ENCODE data around the gene MFN2. TPM values are rescaled to one million over a fixed set of nuclear protein-coding genes. Genes with fewer than 3 reads are reported as not detected.

MFN2 gene
- total RNA-seq, 1 experiment from 2014 or later: 104 TPM

DNA sequence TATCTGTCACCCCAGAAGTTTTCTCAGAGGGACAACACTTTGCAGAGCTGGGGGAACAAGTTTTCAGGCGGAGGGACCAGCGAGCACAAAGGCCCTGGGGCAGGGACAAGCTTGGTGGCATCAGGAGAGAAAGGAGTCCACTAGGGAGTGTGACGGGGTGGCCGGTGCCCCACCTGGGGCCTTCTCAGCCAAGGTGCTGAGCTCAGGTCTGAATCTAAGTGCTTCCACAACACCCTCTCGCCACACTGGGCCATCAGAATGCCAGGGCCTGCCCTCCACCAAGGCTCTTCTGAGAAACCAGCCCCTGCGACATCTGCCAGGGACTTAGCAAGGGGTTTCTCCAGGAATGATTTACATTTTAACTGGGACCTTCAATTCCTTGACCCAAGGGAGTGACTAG, 75.0 kb downstream of the MFN2 start:
- CTCF ChIA-PET: no interaction called here
- no peak for ATAC-seq

DNA sequence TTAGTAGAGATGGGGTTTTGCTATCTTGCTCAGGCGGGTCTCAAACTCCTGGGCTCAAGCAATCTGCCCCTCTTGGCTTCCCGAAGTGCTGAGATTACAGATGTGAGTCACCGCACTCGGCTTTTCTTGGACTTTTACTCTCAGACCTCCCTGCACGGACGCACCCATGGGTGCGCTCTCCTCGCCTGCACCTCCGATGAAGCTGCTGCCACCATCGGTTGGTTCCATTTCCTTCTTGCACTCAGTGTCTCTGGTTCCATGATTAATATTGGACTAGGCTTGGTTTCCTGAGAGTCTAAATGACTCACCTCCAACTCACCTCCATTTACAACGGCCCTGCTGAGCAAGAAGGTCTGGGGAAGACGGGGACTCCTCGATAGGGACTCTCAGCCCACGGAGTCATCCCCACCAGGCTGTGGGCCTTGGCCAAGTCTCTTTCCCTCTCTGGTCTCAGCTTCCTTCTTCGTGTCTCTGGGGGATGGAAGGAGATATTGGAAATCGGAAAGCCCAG, 76.1 kb downstream of the MFN2 start:
- ChIA-PET CTCF (no interaction called here), POLR2A (no interaction called here)
- DNase-seq (ENCODE audit: low read depth, low spot score): no peak
- no peak for TF ChIP-seq REST (IDR thresholded peaks at IDR 0.05; ENCODE audit: insufficient read depth in 1 of 2, low read depth in 2 of 2, low read length in 1 of 2)
- no peak for TF ChIP-seq CTCF (IDR thresholded peaks at IDR 0.05)
- no peak for TF ChIP-seq SIN3A (IDR thresholded peaks at IDR 0.05; ENCODE audit: borderline replicate concordance, insufficient read depth, low read depth, low read length)
- TF ChIP-seq POLR2AphosphoS5 (IDR thresholded peaks at IDR 0.05; ENCODE audit: low read depth, low read length): no peak
- TF ChIP-seq TCF7L2 (IDR thresholded peaks at IDR 0.05; ENCODE audit: low read depth, low read length): no peak
- no peak for ATAC-seq
- H3K4me3 ChIP-seq (ENCODE audit: low read depth in 2 of 2, low read length in 2 of 2): no peak overlapping the region
- H3K27ac ChIP-seq (ENCODE audit: low read length): no peak overlapping the region
- no peaks in the 10 kb centered on the region; the same call in 1 of the 2 replicates for H3K4me1 ChIP-seq (ENCODE audit: control insufficient read depth, insufficient read depth, low read length)
- intact Hi-C loops (cut with micrococcal nuclease; ENCODE audit: unreplicated experiment) (no loop called here), in situ Hi-C loops (cut with HindIII; ENCODE audit: low pct_unique_long_range_greater_than_20kb, low sequenced_read_pairs) (no loop called here)
- no peaks in the 10 kb centered on the region for H3K36me3 ChIP-seq (ENCODE audit: control insufficient read depth, insufficient read depth, low read length)
- H3K27me3 ChIP-seq (ENCODE audit: control insufficient read depth, insufficient read depth, low read length): no peaks in the 10 kb centered on the region
- no TSS peak for BruUV-seq (replicated peaks)
- H3K9me3 ChIP-seq (ENCODE audit: control insufficient read depth, insufficient read depth, low read depth, low read length): no peaks in the 10 kb centered on the region

More for the DNA sequence above, 75.0 kb downstream of the MFN2 start:
- no TSS peak for BruUV-seq (replicated peaks)
- Histone ChIP-seq H3K36me3 (ENCODE audit: control insufficient read depth, insufficient read depth, low read length) (no peaks in the 10 kb centered on the region), H3K27ac (ENCODE audit: low read length) (no peak overlapping the region), H3K4me3 (ENCODE audit: low read depth in 2 of 2, low read length in 2 of 2) (no peak overlapping the region), H3K4me1 (ENCODE audit: control insufficient read depth, insufficient read depth, low read length) (no peaks in the 10 kb centered on the region; the same call in 1 of the 2 replicates), H3K27me3 (ENCODE audit: control insufficient read depth, insufficient read depth, low read length) (no peaks in the 10 kb centered on the region), H3K9me3 (ENCODE audit: control insufficient read depth, insufficient read depth, low read depth, low read length) (no peaks in the 10 kb centered on the region)
- POLR2A ChIA-PET: no interaction called here
- TF ChIP-seq REST (IDR thresholded peaks at IDR 0.05; ENCODE audit: insufficient read depth in 1 of 2, low read depth in 2 of 2, low read length in 1 of 2): no peak
- TF ChIP-seq CTCF (IDR thresholded peaks at IDR 0.05): no peak
- no peak for TF ChIP-seq SIN3A (IDR thresholded peaks at IDR 0.05; ENCODE audit: borderline replicate concordance, insufficient read depth, low read depth, low read length)
- no peak for TF ChIP-seq POLR2AphosphoS5 (IDR thresholded peaks at IDR 0.05; ENCODE audit: low read depth, low read length)
- no peak for TF ChIP-seq TCF7L2 (IDR thresholded peaks at IDR 0.05; ENCODE audit: low read depth, low read length)
- DNase-seq (ENCODE audit: low read depth, low spot score): no peak
- in situ Hi-C loops (cut with HindIII; ENCODE audit: low pct_unique_long_range_greater_than_20kb, low sequenced_read_pairs): no loop called here
- intact Hi-C loops (cut with micrococcal nuclease; ENCODE audit: unreplicated experiment): no loop called here
